ENCODE data around the gene UNG.

UNG gene

GRCh38 chr12:109153821-109154441, 56.5 kb downstream of the UNG start:
- no peak for TF ChIP-seq CTCF (conservative IDR thresholded peaks at IDR 0.05; ENCODE audit: low read length)

GRCh38 chr12:109154451-109155438, 57.3 kb downstream of the UNG start:
- no peak for TF ChIP-seq CTCF (conservative IDR thresholded peaks at IDR 0.05; ENCODE audit: low read length)
- peak overlapping the region; percentile 61 for H3K4me3 ChIP-seq (ENCODE audit: low read length)
- peak; percentile 61 for DNase-seq (ENCODE audit: low read depth)

More at GRCh38 chr12:109153821-109154441, 56.5 kb downstream of the UNG start:
- H3K4me3 ChIP-seq (ENCODE audit: low read length): peak overlapping the region; percentile 61
- no peak for DNase-seq (ENCODE audit: low read depth)

- no peak for TF ChIP-seq CTCF (conservative IDR thresholded peaks at IDR 0.05; ENCODE audit: low read length)
- no peak for DNase-seq (ENCODE audit: low read depth)
- H3K4me3 ChIP-seq (ENCODE audit: low read length): no peak overlapping the region
These were observed 58.6 kb downstream of the UNG start for GRCh38 chr12:109156036-109156435.

- no peak for DNase-seq (ENCODE audit: low read depth)
- no peak for TF ChIP-seq CTCF (conservative IDR thresholded peaks at IDR 0.05; ENCODE audit: low read length)
- no peak overlapping the region for H3K4me3 ChIP-seq (ENCODE audit: low read length)
These were observed 59.2 kb downstream of the UNG start for GRCh38 chr12:109156586-109156985.

GRCh38 chr12:109157986-109158385, 60.6 kb downstream of the UNG start:
- H3K4me3 ChIP-seq (ENCODE audit: low read length): no peak overlapping the region
- TF ChIP-seq CTCF (conservative IDR thresholded peaks at IDR 0.05; ENCODE audit: low read length): no peak
- peak; percentile 64 for DNase-seq (ENCODE audit: low read depth)

- no peak for TF ChIP-seq CTCF (conservative IDR thresholded peaks at IDR 0.05; ENCODE audit: low read length)
- no peak for DNase-seq (ENCODE audit: low read depth)
- H3K4me3 ChIP-seq (ENCODE audit: low read length): no peak overlapping the region
These were observed 63.0 kb downstream of the UNG start for GRCh38 chr12:109160433-109160832.

All from AG10803 (cell line).